NCI-H2227 treated with DMSO at 0.1 percent for 48 hours (cell line): ENCODE data around the gene KIAA1328.

ENCODE experiments used
- DNase-seq: peaks from one replicate; lab custom pipeline; 2025; lab: John Stamatoyannopoulos, UW

Gene KIAA1328

DNA sequence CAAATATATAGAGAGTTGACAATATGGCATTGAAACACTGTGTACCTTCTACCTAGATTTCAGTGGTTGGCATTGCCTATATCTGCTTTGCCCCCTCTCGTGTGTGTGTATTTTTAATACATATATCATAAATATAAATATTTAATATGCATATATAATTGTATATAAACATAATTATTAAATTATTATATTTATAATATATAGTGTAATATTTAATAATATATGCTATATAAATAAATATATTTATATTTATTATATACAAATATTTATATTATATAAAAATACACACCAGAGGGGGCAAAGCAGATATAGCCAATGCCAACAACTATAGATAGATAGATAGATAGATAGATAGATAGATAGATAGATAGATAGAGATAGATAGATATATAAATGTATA is 124.1 kb downstream of the KIAA1328 start:
- DNase-seq: no peak

DNA sequence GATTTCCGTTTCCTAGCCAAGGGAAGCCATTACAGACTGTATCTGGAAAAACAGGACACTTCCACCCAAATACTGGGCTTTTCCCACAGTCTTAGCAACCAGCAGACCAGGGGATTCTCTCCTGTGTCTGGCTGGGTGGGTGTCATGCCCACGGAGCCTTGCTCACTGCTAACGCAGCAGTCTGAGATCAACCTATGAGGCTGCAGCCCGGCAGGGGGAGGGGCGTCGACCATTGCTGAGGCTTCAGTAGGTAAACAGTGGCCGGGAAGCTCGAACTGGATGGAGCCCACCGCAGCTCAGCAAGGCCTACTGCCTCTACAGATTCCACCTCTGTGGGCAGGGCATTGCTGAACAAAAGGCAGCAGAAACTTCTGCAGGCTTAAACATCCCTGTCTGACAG is 131.1 kb downstream of the KIAA1328 start:
- no peak for DNase-seq

DNA sequence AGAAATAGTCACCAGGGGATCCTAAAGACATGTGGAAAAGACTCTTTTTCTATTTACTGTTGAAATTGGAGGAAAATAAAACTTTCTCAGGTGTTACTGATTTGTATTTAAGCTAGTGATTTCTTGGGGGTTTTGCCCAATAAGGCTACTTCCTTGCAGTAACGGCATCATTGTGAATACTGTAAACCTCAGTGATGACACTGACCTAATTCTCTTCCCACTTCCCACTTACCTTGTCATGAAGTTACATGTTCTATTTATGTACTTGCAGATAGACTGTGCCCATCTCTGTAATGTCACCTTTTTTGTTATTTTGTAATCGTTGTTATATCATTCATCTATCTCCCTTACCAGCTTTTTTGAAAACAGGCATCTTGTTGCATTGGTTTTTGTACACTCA is 134.5 kb downstream of the KIAA1328 start:
- no peak for DNase-seq

DNA sequence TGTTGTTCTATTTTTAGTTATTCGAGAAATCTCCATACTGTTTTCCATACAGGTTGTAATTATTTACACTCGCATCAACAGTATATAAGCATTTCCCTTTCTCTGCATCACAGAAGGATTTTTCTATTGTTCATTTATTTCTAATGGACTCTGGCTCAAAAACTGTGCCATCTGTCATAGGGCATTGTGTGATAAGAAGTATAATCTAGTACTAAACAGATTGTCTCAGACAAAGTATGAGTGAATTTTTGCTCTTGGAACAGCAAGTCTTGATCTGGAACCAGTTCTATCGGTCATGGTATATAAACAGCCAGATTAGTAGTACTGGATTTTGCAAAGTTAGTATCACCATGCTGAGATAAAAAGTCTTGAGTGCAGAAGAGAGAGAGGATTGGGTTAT is 145.8 kb downstream of the KIAA1328 start:
- no peak for DNase-seq

DNA sequence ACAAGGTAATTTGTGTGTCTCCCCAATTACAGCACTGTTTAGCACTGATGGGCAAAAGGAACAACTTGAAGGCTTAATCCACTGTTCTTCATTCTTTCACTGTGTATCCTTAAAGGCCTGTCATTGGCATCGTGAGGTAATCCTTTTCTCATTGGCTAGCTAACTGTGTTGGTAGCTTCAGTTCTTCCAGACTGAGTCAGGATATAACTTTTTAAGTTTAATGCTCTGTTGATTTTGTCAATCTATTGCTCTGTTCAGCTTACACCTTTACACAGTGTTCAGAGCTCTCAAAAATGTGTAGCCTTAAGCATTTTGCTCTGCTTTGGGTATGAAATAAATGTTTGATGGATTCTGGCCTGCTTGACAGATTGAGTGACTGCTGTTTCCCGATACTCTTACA is 148.2 kb downstream of the KIAA1328 start:
- DNase-seq: no peak

DNA sequence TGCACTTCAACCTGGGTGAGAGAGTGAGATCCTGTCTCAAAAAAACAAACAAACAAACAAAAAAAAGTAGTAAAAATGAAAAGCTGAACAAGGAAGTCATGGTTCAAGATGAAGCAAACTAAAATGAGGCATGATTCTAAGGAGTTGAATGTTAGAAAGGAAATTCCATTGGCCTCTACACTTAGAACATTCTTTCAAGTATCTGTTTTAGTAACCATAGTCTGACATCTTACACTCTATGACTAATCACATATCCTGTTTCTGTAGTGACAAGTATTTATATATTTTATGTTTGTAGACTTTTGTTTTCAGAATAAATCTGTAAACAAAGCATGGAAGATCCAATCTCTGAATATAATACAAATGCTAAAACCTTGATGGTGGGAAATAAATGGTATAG is 164.1 kb downstream of the KIAA1328 start:
- DNase-seq: no peak

DNA sequence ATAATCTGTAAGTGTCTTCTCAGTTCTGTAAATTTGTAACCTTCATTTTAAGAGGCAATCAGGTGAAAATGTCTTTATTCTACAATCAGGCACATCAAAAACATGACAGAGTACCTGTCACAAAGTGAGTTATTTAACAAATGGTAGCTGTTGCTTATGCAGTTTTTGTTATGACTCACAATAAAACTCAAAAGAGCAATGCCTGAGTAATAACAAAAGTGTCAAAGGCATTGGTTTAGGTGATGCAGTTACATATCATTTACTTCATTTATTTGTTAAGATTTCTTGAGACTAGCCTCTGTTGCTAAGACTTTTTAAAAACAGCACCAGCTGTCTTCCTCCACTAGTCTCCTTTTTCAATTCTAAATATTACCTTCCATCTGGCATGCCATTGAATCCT is 177.8 kb downstream of the KIAA1328 start:
- DNase-seq: no peak

DNA sequence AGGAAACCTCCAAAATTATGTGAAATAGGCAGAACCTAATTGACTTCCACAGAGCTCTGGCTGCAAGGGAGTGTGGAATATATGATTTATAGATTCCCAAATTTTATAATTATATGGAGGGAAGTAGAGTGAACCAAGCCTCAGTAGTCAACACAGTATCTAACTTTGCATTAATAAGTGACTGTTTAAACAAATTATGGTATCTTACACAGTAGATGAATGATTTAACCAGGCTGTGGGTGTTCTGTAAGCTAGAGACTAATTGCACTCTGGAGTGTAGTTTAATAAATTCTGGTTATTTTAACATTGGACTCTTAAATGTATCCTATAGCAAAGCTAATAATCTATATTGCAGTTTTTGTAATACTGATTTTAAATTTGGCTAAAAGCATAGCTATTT is 183.5 kb downstream of the KIAA1328 start:
- DNase-seq: no peak

DNA sequence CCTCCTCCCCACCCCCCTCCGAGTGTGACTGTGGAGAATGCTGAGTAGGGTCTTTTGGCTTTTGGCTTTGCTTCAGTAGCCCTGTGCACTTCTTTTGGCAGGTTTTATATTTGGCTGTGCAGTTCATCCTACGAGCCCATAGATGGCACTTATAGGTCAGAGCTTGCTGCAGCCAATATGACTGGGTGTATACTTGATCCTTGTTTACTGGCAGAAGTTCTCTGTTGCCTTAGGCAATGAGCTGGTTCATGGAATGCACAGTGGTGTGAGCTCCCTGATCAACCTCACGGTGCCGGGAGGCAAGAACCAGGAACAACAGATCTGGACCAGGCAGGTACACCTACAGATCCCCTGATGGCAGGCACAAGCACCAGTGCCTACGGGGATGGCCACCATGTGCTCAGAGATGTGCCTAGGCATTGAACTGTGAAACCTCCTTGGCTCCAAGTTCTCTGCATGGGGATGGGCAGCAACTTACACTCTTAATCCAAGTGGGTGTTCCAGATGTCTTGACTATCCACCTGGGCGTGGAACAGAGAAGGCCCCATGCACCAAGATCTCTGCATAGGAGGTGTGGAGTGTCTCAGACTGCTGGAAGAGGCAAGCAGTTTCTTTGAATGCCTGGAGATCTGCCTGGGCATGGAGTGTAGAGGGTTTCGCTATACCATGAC is 190.4 kb downstream of the KIAA1328 start:
- no peak for DNase-seq

DNA sequence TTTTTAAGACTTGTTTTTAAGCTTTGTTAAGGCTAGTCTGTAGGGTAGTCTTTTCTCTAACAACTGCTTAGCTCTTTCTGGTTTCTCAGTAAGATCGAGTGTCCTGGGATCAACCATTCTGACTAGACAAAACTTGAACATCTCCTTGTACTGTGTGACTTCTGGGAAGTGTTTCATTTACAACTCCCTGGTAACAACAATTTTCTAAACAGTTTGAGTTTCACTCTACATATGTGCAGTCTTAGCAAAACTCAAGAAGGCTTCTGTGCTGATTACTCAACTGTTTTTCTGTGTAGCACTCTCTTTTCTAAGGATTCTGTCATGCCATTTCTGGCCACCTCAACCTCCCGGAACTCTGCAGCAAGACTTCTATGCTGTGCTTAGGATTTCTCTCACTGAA is 204.5 kb downstream of the KIAA1328 start:
- no peak for DNase-seq

DNA sequence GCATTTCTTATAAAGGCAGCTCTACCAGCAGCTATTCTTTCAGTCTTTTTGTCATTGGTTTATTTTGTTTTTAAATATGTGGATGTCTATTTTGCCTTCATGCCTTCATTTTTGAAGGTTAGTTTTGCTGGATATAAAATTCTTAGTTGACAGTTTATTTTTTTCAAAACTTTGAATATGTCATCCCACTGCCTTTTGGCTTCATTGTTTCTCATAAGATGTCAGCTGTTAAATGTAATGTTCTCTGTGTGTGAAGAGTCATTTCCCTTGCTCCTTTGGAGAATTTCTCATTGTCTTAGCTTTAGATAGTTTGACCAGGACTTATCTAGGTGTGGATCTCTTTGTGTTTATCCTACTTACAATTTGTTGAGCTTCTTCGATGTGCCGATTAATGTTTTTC is 213.5 kb downstream of the KIAA1328 start:
- no peak for DNase-seq

DNA sequence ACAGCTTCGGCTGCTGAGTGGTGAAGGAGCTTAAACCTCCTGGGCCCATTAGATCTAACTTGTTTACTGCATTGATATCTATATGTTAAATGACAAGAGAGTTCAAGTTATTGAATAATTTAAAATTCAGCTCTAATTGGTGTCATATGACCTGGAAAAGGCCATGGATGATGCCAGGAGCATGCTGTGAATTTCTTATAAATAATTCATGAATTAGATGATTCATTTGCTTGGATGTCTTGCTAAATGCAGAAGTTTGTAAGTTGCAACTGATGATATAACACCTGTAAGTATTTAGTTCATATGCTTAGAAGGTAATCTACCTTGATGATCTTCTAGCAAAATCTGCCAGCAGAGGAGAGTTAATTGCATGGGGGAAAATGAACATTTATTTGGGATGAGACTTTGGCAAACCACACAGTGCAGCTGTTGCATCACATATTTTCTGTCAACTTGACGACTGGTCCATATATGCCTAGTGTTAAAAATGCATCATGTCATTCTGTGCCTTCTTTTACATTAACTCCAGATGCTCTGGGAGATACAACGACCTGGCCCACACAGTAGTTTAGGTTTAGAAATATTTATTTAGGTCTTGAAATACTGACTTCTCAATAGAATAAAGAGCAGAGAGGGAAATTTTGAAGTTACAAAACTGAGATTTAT is 226.3 kb downstream of the KIAA1328 start:
- no peak for DNase-seq

DNA sequence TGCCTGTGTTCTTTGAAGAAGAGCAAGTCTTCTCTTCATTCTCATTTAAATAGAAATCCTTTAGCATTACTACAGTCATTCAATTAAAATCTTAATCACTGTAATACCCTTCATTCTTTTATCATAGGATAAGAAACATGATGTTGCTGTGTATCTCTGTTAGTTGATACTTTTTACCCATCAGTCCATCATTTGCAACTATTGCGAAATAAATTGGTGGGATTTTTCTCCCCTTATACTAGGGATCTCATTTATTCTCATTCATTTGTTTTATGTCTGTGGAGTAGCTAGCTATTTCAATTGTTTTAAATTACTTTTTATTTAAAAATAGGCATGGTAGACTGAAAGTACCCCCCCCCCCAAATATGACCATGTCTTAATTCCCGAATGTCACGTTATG is 235.3 kb downstream of the KIAA1328 start:
- DNase-seq: no peak

DNA sequence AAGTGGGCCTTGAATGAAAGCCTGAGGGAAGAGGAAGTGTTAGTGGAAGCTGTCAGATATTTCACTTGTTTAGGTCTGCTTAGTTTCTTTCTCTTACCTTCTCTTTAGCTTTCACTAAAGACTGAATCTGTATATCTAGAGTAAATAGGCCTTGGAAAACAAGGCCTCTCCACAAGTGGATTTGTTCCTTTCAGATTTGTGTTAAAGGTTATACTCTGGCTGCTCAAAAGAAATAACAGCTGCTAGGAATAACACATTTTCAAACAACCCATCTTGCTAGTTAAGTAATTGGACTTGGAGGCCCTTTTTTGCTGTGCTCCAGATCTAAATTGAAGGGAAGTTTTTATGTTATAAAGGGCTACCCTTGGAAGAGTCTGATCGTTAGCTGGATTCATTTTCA is 236.3 kb downstream of the KIAA1328 start:
- no peak for DNase-seq

DNA sequence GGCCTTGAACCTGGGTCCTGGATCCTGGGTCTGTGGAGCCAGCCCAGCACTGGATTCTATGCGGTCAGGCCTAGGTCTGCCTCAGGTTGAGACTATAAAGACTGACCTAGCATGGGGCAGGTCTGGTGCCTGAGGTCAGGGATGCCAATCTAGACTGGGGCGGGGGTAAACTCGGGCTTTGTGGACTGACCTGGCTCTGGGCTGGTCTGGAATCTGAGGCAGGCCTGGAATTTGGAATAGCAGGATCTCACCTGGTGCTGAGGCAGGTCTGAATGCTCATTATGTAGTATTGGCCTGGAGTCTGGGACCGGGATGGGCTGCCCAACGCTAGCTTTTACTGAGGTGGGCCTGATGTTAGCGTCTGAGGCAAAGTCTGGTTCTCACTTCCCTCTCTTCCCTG is 256.0 kb downstream of the KIAA1328 start:
- DNase-seq: no peak

DNA sequence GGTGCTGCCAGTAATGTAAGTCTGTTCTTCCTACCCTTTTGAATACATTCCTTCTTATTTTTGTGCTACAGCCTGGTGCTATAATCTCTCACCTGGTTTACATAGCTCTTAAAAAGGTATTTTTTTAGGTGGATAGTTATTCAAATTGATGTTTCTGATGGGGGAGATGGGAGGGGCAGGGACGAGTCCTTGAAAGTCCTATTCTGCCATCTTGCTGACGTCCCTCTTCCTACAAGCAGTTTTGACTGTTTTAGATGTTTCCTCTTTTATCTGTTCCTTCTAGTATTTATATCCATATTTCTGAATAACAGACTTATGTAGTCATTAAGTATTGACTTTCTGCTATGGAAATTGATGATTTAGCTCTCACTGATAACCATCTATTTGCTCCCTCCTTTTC is 256.4 kb downstream of the KIAA1328 start:
- DNase-seq: no peak

DNA sequence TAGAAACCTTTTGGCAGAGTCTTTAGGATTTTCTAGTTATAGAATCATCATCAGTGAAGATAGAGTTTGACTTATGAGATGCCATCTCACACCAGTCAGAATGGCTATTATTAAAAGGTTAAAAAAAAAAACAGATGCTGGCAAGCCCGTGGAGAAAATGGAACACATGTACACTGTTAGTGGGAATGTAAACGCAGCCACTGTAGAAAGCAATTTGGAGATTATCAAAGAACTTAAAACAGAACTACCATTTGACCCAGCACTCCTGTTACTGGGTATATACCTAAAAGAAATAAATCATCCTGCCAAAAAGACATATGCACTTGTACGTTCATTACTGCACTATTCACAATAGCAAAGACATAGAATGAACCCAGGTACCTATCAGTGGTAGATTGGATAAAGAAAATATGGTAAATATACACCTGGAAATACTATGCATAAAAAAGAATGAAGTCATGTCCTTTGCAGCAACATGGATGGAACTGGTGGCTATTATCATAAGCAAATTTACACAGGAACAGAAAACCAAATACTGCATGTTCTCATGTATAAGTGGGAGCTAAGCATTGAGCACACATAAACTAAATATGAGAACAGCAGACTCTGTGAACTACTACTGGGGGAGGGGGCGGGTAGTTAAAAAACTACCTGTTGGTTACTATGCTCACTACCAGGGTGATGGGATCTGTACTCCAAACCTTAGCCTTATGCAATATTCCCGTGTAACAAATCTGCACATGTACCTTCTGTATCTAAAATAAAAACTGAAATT is 279.0 kb downstream of the KIAA1328 start:
- DNase-seq: no peak

DNA sequence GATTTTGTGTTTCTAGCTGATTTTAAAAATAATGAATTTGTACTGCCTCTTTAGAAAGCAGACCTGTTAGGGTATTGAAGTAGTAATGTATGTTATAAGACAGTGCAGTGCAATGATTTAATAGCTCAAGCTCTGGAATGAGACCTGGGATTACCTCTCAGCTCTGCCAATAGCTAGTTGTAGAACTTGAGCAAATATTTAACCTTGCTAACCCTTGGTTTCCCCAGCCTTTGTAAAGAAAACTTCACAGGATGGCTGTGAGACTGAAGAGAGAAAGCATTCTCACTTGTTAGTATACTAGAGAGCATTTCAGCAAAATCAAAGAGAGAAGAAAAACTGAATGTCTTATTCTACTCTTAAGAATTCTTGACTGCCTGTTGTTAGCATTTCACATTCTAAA is 293.9 kb downstream of the KIAA1328 start:
- DNase-seq: no peak

DNA sequence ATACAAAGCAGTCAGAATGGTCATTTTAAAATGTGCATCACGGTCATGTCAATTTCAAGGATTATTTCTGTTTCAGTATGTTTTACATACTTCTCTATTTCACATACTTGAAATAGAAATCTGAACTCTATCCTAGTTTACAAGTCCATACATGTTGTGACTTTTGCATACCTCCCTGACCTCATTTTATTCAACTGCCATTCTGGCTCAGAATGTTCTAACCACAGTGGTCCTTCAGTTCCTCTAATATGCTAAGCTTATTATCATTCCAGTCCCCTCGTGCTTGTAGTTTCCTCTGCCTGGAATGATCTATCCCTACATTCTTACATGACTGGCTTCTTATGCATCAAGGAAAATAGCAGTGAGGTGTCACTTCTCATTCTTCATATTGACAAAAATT is 295.6 kb downstream of the KIAA1328 start:
- no peak for DNase-seq

DNA sequence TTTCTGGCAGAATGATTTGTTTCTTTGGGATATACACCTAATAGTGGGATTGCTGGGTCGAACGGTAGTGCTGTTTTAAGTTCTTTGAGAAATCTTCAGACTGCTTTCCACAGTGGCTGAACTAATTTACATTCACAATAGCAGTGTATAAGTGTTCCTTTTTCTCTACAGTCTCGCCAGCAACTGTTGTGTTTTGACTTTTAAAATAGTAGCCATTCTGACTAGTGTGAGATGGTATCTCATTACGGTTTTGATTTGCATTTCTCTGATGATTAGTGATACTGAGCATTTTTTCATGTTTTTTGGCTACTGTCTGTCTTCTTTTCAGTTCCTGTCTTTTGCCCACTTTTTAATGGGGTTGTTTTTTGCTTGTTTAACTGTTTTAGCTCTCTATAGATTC is 306.2 kb downstream of the KIAA1328 start:
- no peak for DNase-seq

DNA sequence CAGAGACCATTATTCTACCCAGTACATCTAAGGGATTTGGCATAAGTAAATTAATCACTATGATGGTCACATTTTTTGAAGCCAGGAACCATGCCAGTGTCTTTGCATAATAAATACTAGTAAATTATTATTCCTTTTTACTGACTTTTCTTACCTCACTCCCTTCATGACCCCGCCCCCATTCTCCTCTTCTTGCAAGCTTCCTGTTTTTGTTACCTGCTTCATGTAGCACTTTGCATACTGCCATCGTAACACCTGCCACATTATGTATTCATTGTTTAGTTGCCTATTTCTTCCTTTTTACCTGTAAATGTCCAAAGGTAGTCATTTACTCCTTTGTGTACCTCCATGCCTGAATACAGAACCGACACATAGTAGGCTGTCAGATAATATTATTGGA is 309.5 kb downstream of the KIAA1328 start:
- no peak for DNase-seq

DNA sequence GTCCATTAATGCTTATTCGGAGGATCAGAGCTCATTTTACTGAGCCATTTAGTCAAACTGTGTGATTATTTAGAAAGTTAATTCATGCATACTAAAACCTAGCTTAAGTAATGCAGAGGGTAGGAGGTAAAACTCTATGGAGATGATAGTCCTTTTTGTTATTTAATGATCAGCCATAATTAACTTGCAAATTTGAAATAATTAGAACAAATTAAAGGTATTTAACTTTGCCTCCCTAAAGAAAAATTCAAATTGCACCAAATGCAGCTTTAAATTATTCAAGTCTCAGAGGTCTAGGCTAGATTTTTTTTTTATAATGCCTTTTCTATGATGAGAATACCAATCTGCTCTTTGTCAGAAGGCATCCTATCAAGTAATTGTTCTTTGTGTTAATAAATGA is 310.9 kb downstream of the KIAA1328 start:
- DNase-seq: no peak

DNA sequence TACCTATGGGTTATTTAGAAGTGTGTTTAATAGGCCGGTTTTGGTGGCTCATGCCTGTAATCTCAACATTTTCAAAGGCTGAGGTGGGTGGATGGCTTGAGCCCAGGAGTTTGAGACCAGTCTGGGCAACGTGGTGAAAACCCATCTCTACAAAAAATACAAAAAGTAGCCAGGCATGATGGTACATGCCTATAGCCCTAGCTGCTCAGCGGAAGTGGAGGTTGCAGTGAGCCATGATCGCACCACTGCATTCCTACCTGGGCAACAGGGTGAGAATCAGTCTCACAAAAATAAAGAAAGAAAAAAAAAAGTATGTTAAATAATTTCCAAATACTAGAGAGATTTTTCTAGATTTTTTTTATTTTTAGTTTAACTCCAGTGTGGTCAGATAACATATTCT is 316.0 kb downstream of the KIAA1328 start:
- no peak for DNase-seq
